Tibial artery (tissue), 4 donors: ENCODE results near the gene SLC39A3.

Source experiments
- DNase-seq, 2 donors: peaks; one replicate each; pipeline ENCODE4 v3.0.0-alpha.2; 2019
- H3K27ac ChIP-seq, 2 donors: fragments of 200-600 bp; sonication (generic) in 1 of 2; 1 replicate in 1 of 2; 2 replicates in 1 of 2; pipeline ENCODE4 v1.5.1; 2018 to 2019; ENCODE audit warnings: mild to moderate bottlenecking in 1 of 2
- H3K27me3 ChIP-seq, 2 donors: fragments of 200-600 bp; sonication (generic) in 1 of 2; one replicate each; pipeline versions ENCODE4 v1.5.1 to v1.6.0; 2016 to 2019
- H3K36me3 ChIP-seq, 3 donors: fragments of 200-600 bp; sonication (generic) in 2 of 3; one replicate each; pipeline ENCODE4 v1.5.1; 2016 to 2019; ENCODE audit warnings: mild to moderate bottlenecking in 2 of 3
- H3K4me1 ChIP-seq, 4 donors: fragments of 200-600 bp; sonication (generic) in 2 of 4; 1 replicate in 3 of 4; 2 replicates in 1 of 4; pipeline ENCODE4 v1.5.1; 2016 to 2019
- H3K4me3 ChIP-seq, 2 donors: fragments of 200-600 bp; sonication (generic) in 1 of 2; 1 replicate in 1 of 2; 2 replicates in 1 of 2; pipeline ENCODE4 v1.5.1; 2018 to 2019; ENCODE audit warnings: mild to moderate bottlenecking in 2 of 2
- H3K9me3 ChIP-seq, 3 donors: fragments of 200-600 bp; sonication (generic) in 1 of 3; one replicate each; pipeline ENCODE4 v1.5.1; 2016 to 2019
- intact Hi-C: fragments of 100-400 bp; cut with DNase I; formaldehyde crosslinking; loops from one replicate; pipeline ENCODE4 v1.15.0; 2023; ENCODE audit warnings: low total_unique reads
- TF ChIP-seq, protein P1 (sequence below), 2 experiments: fragments of 200-600 bp in 1 of 2; fragments of 450-650 bp in 1 of 2; IDR thresholded peaks; one replicate each; pipeline ENCODE4 v1.5.1; 2017 to 2019; ENCODE audit warnings: antibody characterized with exemption in 2 of 2, mild to moderate bottlenecking in 1 of 2, moderate library complexity in 1 of 2

The SLC39A3 gene

GRCh38 chr19:2750808-2751437 is 11.1 kb upstream of the SLC39A3 start:
- no peak for DNase-seq
- Histone ChIP-seq H3K27ac (no peak overlapping the region), H3K4me3 (no peak overlapping the region), H3K4me1 (no peaks in the 10 kb centered on the region), H3K36me3 (peaks cover 16 to 31% (median 18%) of the 10 kb centered on the region in 3 donors), H3K27me3 (peaks cover 0 to 13% of the 10 kb centered on the region in 2 donors), H3K9me3 (no peaks in the 10 kb centered on the region)
- intact Hi-C loops, result no loop called here
- TF ChIP-seq, protein P1, sequence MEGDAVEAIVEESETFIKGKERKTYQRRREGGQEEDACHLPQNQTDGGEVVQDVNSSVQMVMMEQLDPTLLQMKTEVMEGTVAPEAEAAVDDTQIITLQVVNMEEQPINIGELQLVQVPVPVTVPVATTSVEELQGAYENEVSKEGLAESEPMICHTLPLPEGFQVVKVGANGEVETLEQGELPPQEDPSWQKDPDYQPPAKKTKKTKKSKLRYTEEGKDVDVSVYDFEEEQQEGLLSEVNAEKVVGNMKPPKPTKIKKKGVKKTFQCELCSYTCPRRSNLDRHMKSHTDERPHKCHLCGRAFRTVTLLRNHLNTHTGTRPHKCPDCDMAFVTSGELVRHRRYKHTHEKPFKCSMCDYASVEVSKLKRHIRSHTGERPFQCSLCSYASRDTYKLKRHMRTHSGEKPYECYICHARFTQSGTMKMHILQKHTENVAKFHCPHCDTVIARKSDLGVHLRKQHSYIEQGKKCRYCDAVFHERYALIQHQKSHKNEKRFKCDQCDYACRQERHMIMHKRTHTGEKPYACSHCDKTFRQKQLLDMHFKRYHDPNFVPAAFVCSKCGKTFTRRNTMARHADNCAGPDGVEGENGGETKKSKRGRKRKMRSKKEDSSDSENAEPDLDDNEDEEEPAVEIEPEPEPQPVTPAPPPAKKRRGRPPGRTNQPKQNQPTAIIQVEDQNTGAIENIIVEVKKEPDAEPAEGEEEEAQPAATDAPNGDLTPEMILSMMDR (IDR thresholded peaks at IDR 0.05), result no peak

GRCh38 chr19:2747349-2747748 is 7.5 kb upstream of the SLC39A3 start:
- TF ChIP-seq, protein P1 (IDR thresholded peaks at IDR 0.05), result no peak
- no peak overlapping the region for H3K27ac ChIP-seq
- intact Hi-C loops, result no loop called here
- H3K4me3 ChIP-seq, result no peak overlapping the region
- no peaks in the 10 kb centered on the region for H3K4me1 ChIP-seq
- no peaks in the 10 kb centered on the region for H3K9me3 ChIP-seq
- no peak for DNase-seq
- H3K36me3 ChIP-seq, result no peaks in the 10 kb centered on the region
- H3K27me3 ChIP-seq, result peaks cover 0 to 13% of the 10 kb centered on the region in 2 donors

GRCh38 chr19:2744113-2744512 is 4.3 kb upstream of the SLC39A3 start:
- TF ChIP-seq, protein P1 (IDR thresholded peaks at IDR 0.05), result no peak
- intact Hi-C loops, result no loop called here

DNA sequence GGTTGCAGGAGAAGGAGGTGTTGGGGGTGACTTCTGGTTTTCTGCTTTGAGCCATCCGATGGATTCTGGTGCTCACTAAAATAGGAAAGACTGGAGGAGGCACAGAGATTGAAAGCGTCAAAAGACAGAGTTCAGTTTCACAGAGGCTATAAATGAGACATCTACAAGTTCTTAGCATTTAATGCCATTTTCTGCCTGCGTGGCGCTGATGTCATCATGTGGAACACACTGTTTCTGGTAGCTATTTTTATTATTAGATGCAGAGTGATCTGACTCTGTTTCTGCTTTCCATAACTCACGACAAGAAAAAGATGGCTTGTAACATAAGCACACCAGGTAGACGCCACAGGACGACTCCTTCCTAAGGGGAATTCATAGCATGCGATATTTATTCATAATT is 3.3 kb upstream of the SLC39A3 start:
- TF ChIP-seq, protein P1 (IDR thresholded peaks at IDR 0.05), result no peak
- no peaks in the 10 kb centered on the region for H3K36me3 ChIP-seq
- no peak for DNase-seq
- intact Hi-C loops, result no loop called here
- peaks cover 0 to 15% (median 12%) of the 10 kb centered on the region in 4 donors for H3K4me1 ChIP-seq
- H3K27me3 ChIP-seq, result peaks cover 0 to 18% of the 10 kb centered on the region in 2 donors
- no peak overlapping the region for H3K4me3 ChIP-seq
- H3K9me3 ChIP-seq, result no peaks in the 10 kb centered on the region
- no peak overlapping the region for H3K27ac ChIP-seq

More at GRCh38 chr19:2744113-2744512, 4.3 kb upstream of the SLC39A3 start:
- H3K9me3 ChIP-seq, result no peaks in the 10 kb centered on the region
- H3K36me3 ChIP-seq, result no peaks in the 10 kb centered on the region
- DNase-seq, result no peak
- no peak overlapping the region for H3K4me3 ChIP-seq
- H3K27me3 ChIP-seq, result peaks cover 0 to 22% of the 10 kb centered on the region in 2 donors
- H3K4me1 ChIP-seq, result peaks cover 0 to 5% (median 4%) of the 10 kb centered on the region in 4 donors
- no peak overlapping the region for H3K27ac ChIP-seq

- DNase-seq, result no peak
- Histone ChIP-seq H3K27ac (no peak overlapping the region), H3K4me3 (peak overlapping the region in 1 of 2 donors; percentile 79), H3K27me3 (peaks cover 0 to 9% of the 10 kb centered on the region in 2 donors), H3K36me3 (peaks cover 13 to 19% (median 18%) of the 10 kb centered on the region in 3 donors), H3K4me1 (peaks cover 0 to 15% (median 12%) of the 10 kb centered on the region in 4 donors), H3K9me3 (no peaks in the 10 kb centered on the region)
- TF ChIP-seq, protein P1 (IDR thresholded peaks at IDR 0.05), result no peak
- intact Hi-C loops, result no loop called here
Measured at GRCh38 chr19:2740314-2740656, 468 bp upstream of the SLC39A3 start.
